Amniotic stem cell (primary cell): ENCODE measurements around the gene ZNF335.
A peak's percentile ranks its signal among the peaks of the same experiment; 100 is the strongest.

Experiments
- DNase-seq: peaks from one replicate; lab custom pipeline; 2025; lab: John Stamatoyannopoulos, UW

The ZNF335 gene, protein sequence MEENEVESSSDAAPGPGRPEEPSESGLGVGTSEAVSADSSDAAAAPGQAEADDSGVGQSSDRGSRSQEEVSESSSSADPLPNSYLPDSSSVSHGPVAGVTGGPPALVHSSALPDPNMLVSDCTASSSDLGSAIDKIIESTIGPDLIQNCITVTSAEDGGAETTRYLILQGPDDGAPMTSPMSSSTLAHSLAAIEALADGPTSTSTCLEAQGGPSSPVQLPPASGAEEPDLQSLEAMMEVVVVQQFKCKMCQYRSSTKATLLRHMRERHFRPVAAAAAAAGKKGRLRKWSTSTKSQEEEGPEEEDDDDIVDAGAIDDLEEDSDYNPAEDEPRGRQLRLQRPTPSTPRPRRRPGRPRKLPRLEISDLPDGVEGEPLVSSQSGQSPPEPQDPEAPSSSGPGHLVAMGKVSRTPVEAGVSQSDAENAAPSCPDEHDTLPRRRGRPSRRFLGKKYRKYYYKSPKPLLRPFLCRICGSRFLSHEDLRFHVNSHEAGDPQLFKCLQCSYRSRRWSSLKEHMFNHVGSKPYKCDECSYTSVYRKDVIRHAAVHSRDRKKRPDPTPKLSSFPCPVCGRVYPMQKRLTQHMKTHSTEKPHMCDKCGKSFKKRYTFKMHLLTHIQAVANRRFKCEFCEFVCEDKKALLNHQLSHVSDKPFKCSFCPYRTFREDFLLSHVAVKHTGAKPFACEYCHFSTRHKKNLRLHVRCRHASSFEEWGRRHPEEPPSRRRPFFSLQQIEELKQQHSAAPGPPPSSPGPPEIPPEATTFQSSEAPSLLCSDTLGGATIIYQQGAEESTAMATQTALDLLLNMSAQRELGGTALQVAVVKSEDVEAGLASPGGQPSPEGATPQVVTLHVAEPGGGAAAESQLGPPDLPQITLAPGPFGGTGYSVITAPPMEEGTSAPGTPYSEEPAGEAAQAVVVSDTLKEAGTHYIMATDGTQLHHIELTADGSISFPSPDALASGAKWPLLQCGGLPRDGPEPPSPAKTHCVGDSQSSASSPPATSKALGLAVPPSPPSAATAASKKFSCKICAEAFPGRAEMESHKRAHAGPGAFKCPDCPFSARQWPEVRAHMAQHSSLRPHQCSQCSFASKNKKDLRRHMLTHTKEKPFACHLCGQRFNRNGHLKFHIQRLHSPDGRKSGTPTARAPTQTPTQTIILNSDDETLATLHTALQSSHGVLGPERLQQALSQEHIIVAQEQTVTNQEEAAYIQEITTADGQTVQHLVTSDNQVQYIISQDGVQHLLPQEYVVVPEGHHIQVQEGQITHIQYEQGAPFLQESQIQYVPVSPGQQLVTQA (N-terminal part only)

DNA sequence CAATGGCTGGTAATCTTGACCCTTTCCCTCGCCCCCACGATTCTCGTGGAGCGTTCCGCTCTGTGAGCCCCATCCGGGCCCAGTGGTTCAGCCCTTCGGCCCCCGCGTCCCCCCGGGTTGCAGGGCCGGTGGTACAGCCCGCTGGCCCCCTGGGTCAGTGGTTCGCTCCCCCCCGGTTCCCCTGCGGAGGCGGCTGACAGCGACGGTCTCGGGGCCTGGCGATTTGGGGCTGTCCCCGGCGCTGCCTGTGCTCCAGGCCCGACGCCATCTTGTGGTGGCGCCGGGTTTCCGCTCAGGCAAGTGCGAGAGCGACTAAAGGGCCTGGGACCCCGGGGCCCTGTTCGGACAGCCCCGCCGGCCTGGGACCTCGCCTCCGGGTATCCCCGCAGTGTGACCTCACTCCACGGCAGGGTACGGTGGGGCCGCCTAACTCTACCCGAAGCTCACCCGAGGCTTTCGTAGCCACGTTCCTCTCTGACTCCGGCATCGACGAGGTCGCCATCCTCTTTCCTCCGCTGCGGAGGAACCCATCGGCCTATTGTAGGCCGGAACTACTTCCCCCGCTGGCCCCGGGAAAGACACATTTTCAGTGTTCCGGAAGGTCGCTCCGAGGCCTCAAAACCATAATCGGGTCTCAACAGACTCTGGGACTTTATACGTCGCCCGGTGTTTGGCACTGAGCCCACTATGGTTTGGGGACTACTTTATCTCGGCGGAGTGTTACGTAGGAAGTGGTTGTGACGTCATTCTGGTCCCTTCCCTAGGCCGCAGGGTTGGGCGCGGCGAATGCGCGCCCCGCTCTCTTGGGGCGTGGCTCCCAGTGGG, at the start of gene ZNF335:
ZNF335 (minus strand) TSS at position 529 of the 825 bp plus-strand sequence. CDS start 793 bp downstream, outside the sequence.
- DNase-seq, result peak; percentile 82

DNA sequence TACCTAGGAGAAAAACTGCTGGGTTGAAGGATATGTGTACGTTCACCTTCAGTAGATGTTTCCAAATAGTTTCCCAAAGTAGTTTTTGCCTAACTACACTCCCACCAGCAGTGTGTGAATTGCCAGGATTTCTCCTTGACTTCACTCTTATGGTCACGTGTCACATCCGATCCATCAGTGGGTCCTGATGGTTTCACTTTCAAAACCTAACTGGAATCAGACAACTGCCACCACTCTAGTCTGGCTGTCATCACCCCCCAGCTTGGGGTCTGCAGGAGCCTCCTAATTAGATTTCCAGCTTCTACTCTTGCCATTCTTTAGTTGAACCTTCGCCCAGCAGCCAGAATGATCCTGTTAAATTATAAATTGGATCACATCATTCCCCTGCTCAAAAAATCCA, 48.6 kb upstream of the ZNF335 start:
- no peak for DNase-seq

DNA sequence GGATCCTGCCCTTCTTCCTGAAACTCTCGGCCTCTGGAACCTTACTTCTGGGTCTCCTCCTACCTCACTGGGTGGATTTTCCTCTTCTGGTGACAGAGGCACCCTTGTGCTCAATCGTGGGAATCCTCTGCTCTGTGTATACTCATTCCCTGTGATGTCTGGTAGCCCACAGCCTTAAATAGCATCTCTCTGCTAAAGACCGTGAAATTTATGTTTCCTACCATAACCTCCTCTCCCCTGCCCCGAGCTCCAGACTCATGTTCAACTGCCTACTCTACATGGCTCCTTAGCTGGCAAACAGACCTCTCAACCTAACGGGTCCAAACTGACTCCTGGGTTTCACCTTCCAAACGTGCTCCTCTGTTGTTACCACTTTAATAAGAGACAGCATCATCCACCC, 46.6 kb upstream of the ZNF335 start:
- no peak for DNase-seq

DNA sequence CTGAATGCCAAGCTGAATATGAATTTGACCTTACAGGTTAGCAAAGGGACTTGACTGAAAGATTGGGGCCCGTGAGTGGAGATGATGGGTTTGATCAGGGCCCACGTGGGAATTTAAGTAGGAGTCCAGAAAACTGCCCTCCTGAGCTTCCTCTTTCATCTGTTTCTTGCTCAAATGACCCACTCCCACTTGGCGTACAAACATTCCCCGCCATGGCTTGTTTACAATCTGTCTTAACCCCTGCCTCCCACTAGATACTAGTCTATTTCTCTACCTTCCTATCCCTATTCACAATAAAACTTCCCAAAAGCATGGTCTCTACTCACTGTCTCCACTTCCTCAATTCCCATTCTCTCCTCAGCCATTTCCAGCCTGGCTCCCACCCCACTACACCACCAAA, 46.1 kb upstream of the ZNF335 start:
- DNase-seq, result no peak

DNA sequence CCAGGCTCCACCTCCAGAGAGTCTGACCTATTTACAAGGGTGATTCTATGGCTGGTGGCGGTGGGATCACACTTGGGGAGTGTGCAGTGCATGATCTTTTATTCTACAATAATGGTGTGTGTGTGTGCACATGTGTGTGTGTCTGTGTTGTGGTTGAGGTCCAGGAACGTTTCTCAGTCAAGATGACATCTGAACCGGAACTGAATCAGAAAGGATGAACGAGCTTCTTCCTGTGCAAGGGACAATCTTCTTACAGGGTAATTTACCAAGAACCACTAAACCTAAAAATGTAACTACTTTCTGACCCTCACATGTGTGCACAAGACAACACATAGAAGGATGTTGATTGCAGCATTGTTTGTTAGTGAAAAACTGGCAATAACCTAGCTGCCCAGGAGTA, 45.3 kb upstream of the ZNF335 start:
- no peak for DNase-seq

DNA sequence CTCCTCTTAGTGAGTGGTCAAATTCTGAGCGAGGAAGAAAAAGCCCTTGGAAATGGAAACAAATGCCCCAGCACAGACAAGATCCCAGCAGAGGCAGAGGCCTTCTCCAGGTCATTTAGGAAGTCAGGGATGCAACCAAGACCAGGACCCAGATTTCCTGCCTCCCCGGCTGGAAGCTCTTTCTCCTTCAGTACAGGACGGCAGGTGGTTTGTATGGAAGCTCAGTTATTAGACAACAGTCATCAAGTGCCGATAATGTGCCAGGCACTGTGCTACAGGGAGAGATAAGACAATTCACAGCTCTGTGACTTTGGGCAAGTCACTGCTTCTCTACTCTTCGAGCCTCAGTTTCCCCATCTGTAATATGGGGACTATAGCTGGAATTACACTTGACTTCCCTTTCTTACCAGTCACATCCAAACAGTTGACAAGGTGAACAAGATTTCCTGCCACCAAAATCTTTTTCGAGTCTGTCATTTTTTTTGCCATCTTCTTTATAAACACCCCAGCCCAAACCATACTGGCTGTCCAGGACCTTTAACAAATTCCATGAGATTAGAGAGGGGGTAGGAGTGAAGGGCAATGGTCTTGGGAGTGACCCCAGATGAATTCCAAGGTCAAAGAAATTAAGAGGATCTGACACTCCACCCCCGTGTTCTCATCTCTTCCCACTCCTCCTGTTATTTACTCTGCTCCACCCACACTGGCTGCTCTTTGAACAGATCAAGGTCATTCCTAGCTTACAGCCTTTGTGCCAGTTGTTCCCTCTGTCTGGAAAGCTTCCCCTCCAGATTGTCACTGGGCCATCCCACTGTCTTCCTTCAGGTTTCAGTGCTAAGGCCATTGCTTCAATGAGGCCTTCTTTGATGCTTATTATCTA, 42.8 kb upstream of the ZNF335 start:
- no peak for DNase-seq

DNA sequence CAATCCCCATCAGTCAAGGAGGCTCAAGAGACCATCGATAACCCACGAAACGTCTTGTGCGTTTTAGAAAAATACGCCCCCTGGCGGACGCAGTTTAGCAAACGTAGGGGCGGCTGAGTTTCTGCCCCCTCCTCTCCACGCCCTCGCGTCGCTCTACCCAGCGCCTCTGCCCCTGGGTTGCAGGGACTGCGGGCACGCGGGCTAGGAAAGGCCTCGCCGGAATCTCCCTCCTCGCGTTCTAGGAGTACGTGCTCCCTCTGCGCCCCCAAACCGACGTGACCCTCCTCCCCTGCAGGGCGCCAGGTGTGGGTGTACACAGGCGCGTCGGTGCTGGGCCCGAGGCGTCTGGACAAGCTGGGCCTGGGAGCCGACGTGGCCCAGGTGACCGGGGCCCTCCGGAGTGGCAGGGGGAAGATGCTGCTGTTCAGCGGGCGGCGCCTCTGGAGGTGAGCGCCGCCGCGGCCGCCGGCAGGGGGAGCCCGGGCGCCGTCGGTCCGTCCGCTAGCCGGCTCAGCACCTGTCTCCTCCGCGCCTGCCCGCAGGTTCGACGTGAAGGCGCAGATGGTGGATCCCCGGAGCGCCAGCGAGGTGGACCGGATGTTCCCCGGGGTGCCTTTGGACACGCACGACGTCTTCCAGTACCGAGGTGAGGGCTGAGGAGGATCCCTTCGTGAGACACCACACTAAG, 42.0 kb upstream of the ZNF335 start:
- DNase-seq, result no peak

DNA sequence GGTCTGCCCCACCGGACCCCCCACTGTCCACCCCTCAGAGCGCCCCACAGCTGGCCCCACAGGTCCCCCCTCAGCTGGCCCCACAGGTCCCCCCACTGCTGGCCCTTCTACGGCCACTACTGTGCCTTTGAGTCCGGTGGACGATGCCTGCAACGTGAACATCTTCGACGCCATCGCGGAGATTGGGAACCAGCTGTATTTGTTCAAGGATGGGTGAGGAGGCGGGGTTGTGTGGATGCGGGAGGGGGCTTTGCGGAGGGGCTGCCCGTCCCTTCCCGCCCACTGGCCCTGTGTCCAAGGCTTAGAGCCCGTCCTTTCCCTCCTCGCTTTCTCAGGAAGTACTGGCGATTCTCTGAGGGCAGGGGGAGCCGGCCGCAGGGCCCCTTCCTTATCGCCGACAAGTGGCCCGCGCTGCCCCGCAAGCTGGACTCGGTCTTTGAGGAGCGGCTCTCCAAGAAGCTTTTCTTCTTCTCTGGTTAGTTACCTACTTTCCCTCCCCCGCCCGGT, 41.4 kb upstream of the ZNF335 start:
- no peak for DNase-seq

DNA sequence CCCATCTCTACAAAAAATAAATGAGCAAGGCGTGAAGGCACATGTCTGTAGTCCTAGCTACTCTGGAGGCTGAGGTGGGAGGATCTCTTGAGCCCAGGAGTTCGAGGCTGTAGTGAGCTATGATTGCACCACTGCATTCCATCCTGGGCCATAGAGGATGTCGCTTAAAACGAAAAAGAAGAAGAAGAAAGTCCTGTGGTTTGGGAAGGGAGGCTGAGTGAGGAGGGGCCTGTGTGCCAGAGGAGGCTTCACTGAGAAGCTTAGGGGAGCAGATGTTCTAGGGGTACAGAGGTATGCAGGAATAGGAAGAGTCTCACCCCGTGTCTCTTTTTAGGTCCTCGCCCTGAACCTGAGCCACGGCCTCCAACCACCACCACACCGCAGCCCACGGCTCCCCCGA, 40.9 kb upstream of the ZNF335 start:
- no peak for DNase-seq

DNA sequence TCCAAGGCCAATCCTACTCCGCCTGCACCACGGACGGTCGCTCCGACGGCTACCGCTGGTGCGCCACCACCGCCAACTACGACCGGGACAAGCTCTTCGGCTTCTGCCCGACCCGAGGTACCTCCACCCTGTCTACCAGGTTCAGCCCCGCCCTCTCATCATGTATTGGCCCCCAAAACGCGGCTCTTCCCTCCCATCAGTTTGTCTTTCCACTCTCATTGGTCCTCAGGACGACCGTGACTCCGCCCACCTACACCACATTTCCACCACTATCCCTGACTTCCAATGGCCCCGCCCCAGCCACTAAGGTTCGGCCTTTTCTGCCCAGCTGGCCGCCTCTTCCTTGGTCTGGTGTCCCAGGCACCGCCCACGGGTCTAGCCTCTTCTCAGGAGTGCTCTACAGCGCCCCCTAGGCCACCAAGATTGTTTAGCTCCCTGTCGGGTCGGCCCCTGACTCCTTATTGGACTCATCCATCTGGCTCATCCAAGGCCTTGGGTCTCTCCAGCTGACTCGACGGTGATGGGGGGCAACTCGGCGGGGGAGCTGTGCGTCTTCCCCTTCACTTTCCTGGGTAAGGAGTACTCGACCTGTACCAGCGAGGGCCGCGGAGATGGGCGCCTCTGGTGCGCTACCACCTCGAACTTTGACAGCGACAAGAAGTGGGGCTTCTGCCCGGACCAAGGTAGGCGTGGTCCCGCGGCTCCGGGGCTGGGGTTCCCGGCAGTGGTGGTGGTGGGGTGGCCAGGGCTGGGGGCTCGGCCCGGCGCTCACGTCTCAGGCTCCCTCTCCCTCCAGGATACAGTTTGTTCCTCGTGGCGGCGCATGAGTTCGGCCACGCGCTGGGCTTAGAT, 39.9 kb upstream of the ZNF335 start:
- DNase-seq, result no peak

DNA sequence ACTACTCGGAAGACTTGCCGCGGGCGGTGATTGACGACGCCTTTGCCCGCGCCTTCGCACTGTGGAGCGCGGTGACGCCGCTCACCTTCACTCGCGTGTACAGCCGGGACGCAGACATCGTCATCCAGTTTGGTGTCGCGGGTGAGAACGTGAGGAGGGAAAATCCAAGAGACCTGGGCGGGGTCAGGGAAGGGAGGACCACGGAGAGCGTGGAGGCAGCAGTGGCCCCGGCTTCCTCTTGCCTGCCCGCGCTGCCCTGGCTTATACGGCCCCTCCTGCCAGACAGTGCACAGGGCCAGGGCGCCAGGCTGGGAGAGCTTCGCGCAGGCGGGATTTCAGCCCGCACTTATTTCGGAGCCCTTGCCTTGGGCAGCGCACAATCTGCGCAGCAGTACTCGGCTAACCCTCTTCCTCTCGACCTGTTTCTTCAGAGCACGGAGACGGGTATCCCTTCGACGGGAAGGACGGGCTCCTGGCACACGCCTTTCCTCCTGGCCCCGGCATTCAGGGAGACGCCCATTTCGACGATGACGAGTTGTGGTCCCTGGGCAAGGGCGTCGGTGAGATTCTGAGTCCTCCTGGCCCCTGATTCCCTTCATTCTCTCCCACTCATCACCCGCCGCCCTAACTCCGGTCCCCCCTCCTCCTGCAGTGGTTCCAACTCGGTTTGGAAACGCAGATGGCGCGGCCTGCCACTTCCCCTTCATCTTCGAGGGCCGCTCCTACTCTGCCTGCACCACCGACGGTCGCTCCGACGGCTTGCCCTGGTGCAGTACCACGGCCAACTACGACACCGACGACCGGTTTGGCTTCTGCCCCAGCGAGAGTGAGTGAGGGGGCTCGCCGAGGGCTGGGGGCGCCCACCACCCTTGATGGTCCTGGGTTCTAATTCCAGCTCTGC, 38.7 kb upstream of the ZNF335 start:
- DNase-seq, result no peak

DNA sequence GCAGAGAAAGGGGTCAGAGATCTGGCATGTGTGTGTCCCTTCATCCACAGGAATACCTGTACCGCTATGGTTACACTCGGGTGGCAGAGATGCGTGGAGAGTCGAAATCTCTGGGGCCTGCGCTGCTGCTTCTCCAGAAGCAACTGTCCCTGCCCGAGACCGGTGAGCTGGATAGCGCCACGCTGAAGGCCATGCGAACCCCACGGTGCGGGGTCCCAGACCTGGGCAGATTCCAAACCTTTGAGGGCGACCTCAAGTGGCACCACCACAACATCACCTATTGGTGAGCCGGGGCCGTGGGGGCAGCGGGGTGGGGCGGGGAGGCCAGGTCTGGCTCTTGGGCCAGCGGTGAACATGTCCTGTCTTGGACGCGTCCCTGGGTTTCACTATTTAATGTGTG, 37.8 kb upstream of the ZNF335 start:
- no peak for DNase-seq

DNA sequence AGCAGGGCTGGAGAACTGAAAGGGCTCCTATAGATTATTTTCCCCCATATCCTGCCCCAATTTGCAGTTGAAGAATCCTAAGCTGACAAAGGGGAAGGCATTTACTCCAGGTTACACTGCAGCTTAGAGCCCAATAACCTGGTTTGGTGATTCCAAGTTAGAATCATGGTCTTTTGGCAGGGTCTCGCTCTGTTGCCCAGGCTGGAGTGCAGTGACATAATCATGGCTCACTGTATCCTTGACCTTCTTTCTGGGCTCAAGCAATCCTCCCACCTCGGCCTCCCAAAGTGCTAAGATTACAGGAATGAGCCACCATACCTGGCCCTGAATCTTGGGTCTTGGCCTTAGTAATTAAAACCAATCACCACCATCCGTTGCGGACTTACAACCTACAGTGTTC, 35.7 kb upstream of the ZNF335 start:
- DNase-seq, result no peak

DNA sequence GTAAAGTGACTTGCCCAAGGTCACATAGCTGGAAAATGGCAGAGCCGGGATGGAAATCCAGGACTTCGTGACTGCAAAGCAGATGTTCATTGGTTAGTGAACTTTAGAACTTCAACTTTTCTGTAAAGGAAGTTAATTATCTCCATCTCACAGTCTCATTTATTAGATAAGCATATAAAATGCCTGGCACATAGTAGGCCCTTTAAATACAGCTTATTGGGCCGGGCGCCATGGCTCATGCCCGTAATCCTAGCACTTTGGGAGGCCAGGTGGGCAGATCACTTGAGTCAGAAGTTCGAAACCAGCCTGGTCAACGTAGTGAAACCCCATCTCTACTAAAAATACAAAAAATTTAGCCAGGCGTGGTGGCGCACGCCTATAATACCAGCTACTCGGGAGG, 35.0 kb upstream of the ZNF335 start:
- DNase-seq, result no peak

DNA sequence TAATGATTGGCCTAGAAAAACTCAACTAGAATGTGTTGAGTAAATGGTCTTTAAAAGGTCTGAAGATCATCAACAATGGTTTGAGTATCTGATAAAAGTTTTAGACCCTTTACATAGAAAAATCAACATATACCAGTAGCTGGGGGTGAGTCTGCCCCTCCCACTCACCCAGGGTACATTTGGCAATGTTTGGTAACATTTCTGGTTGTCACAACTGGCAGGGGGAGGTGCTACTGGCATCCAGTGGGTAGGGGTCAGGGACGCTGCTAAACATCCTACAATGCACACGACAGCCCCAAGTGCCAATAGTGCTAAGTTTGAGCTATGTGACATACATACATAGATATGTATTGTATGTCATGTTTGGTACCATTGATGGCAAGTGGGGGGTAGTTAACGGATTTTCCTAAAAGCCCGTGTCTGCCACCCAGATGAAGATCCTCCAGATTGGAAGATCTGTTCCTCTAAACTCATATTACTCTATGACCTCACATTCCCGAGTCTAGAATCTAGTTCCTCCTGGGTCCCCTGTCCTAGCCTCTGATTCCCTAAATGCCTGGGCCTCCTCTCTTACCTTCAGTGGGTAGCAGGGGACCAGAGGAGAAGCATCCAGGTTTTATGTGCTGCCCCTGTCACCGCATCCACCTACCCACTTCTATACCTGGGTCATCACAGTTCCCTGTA, 34.2 kb upstream of the ZNF335 start:
- DNase-seq, result no peak

DNA sequence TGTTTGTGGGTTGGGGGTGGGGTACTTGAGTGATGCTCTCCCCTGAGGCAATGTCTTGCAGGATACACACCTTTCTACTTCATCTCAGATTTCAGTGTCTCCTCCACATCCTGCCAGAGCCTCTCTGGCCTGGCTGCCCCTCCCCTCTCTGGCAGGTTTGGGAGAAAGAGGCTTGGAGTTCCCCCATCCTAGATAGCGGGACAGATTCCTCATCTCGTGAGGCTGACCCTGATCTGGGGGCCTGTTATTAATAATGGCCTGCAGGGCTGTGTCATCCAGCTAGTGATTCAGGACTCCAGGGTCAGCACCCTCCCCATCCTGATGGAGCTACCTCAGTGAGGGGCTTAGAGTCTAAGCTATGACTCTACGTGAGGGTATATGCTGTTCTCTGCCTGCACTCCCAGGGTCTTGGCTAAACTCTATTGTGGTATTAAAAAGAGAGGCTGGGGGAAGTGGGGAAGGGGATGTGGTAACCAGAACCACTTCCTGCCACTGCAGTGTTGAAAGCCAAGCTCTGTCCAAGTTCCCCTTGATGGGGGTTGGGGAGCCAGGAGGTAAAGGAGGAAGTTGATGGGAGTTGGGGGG, 33.0 kb upstream of the ZNF335 start:
- no peak for DNase-seq

DNA sequence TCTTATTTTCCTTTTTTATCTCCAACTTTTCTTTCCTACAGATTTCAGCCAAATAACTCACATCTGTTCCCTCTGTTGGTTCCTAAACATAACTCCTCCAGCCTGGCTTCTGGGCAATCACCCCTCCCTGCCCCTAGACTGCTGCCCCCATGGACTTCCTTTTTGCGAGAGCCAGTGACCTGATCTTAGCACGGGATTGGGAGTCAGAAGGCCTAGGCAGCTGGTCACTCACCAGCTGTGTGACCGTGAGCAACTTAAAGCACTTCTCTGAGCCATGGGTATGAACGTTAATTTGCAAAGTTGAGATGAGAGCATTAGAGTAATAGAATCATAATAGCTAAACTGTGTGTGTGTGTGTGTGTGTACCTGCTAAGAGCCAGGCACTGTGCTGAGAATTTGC, 32.2 kb upstream of the ZNF335 start:
- no peak for DNase-seq
